ENCODE measurements around the gene VPS35L. TPM values are rescaled to one million over a fixed set of nuclear protein-coding genes. Genes with fewer than 3 reads are reported as not detected.

Gene VPS35L
- total RNA-seq, 4 donors from 2014 or later = 29.2 to 55.8 (median 44.9) TPM

DNA sequence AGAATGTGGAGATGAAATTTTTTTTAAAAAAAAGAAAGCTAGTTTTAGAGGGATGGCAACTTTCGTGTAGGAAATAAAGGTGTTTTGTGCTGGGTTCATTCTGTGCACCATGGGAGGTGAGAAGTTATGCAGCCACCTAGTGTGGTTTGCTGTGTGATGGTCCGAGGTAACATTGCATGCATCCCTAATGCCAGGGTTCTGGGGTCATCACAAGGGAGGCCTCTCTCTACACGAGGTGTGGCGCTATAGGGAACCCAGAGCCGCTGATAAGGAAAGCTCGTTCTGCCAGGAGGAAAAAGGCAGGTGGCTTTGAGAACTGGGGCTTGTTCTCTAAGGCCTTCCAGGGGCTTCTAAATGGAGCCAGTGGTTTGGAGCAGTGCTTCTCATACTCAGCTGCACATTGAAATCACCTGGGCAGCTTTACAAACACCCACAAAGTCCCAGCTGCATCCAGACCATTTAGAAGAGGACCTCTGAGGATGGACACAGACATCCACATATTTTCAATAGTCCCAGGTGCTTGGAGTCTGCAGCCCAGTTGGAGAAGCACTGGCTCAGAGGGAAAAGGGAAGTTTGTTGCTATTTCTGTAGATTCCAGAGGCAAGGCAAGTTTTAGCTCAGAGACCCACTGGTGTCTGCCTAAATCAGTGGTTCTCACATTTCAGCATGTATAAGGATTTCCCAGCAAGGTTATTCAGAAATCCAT lies 43.5 kb downstream of the VPS35L start:
- TF ChIP-seq, protein P1, sequence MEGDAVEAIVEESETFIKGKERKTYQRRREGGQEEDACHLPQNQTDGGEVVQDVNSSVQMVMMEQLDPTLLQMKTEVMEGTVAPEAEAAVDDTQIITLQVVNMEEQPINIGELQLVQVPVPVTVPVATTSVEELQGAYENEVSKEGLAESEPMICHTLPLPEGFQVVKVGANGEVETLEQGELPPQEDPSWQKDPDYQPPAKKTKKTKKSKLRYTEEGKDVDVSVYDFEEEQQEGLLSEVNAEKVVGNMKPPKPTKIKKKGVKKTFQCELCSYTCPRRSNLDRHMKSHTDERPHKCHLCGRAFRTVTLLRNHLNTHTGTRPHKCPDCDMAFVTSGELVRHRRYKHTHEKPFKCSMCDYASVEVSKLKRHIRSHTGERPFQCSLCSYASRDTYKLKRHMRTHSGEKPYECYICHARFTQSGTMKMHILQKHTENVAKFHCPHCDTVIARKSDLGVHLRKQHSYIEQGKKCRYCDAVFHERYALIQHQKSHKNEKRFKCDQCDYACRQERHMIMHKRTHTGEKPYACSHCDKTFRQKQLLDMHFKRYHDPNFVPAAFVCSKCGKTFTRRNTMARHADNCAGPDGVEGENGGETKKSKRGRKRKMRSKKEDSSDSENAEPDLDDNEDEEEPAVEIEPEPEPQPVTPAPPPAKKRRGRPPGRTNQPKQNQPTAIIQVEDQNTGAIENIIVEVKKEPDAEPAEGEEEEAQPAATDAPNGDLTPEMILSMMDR (IDR thresholded peaks at IDR 0.05; ENCODE audit: low read depth) = no peak

DNA sequence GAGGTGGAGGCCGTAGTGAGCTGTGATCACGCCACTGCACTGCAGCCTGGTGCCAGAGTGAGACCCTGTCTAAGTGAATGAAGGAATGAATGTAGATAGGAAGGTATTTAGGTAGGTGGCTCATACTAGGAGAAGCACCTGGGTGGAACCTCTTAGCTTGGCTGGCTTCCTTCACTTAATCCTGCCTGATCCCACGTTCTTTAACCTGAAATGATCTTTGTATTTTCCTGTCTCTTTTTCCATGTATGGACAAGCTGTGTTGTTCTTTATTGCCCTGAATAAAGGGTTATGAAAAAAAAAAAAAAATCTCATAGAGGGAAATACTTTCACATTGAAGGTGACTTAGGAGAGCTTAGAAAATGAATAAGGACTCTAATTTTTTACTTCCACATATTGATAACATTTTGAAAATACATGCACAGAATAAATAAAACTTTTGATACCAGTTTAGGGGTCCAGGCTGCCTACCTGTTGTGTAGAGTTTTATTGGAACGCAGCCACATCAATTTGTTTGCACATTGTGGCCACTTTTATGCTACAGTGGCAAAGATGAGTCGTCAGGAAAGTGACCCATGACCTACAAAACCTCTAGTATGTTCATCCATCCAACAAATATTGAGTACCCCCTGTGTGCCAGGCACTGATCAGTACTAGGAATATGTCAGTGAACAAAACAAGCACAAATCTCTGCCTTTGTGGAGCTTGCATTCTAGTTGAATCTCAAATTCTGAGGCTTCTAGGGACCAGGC lies 44.6 kb downstream of the VPS35L start:
- TF ChIP-seq, protein P1 (IDR thresholded peaks at IDR 0.05; ENCODE audit: low read depth) = no peak

DNA sequence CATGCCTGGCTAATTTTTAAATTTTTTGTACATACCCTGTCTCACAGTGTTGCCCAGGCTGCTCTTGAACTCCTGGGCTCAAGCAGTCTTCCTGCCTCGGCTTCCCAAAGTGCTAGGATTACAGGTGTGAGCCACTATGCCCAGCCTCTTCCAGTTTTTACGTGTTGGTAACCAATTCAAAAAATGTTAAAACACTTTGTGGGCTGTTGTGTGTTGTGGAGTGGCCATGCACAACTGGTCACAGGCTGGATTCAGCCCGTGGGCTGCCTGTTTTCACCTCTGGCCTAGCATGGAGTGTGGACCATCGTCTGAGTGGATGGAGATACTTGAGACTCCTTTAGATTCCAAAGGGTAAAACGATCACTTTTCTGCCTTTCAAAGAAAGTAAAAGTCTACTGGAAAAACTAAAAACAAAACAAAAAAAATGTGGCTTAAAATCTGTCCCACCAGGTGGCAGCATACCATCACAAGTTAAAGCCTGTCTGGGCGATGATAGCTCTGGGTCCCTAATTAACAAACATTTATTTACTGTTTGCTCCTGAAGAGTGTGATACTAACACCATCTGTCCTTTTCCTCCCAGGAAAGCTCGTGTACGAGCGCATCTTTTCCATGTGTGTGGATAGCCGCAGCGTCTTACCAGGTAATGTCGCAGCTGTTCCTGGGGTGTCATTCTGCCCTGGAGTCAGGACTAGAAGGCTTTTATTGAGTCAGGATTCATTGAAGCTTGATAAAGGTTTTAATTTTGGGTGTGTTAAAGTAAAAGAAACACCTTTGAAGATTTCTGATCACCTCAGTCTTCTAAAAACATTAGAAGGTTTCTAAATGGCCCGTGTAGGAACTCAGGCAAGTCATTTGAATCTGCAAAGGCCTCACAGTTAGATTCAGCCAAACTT lies 45.8 kb downstream of the VPS35L start:
- TF ChIP-seq, protein P1 (IDR thresholded peaks at IDR 0.05; ENCODE audit: low read depth) = no peak

DNA sequence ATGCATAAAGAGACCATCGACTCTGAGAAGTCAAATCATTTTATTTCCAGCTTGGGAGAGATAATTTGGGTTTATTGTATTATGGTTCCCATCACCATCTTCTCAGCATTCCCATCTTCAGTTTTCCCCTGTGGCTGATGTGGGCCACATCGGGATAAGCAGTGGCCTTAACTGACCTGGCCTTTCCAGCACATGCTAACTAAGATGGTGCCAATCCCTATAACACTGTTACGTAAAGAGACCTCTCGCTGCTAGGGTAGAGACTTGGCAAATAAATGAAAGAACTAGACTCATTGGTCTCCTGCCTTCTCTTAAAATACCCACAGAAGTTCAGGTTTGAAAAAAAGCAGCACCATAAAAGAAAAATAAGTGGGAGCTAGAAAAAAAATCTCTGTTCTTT lies 49.4 kb downstream of the VPS35L start:
- TF ChIP-seq, protein P1 (IDR thresholded peaks at IDR 0.05; ENCODE audit: low read depth) = no peak

DNA sequence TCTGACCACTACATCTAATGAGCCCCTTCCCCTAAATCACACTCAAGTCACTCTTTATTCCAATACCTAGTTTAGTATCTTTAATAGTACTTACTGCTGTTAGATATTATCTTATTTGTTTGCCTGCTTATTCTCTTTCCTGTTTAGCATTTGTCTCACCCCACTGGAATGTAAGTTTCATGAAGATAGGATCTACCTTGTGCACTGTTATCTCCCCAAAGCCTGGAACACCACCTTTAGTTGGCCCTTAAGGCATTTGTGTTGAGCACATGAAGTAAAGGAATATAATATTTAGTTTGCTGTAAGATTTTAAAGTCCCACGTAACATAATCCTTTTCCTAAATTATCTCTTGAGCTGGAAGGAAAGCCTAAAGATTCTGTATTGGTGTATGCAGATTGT lies 50.2 kb downstream of the VPS35L start:
- TF ChIP-seq, protein P1 (IDR thresholded peaks at IDR 0.05; ENCODE audit: low read depth) = no peak

DNA sequence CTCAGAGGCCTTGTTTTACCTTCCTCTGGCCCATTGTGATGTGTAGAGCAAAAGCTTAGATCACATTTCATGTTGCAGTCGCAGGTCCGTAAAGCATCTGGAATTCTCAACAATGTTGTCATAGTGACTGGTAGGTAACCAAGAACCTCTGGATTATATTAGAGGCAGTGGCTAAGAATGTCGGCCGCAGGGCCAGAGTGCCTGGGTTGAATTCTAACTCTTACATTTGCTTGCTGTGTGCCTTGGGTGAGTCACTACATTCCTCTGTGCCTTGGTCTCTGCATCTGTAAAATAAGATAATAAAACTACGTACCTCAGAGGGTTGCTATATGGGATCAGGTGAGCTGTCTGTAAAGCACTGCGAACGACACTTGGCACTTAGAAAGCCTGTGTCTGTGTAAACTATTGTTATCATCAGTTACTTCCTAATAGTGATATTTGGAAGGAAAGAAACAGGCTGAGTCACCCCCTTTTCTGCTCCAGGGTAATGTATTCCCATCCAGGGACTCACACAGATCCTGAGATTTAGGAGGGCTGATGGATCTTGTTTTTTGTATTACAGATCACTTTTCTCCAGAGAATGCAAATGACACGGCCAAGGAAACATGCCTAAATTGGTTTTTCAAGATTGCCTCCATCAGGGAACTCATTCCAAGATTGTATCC lies 52.2 kb downstream of the VPS35L start:
- TF ChIP-seq, protein P1 (IDR thresholded peaks at IDR 0.05; ENCODE audit: low read depth) = no peak
